ENCODE results near the gene PEX7. TPM values are rescaled to one million over a fixed set of nuclear protein-coding genes. Genes with fewer than 3 reads are reported as not detected.

Gene PEX7
- total RNA-seq, 2 experiments from 2014 or later = 2.0 to 3.4 TPM

GRCh38 chr6:136831873-136832562 is 9.6 kb downstream of the PEX7 start:
- no peaks in the 10 kb centered on the region for H3K27me3 ChIP-seq (ENCODE audit: control insufficient read depth in 1 of 2, insufficient read depth in 2 of 2, low read length in 2 of 2)
- Mint-ChIP-seq H3K9me3 (no peaks in the 10 kb centered on the region), H3K36me3 (ENCODE audit: low read depth) (peaks cover 86% of the 10 kb centered on the region), H3K4me1 (ENCODE audit: low read depth) (peaks cover 1% of the 10 kb centered on the region), H3K27ac (no peak overlapping the region), H3K4me3 (no peak overlapping the region), H3K27me3 (no peaks in the 10 kb centered on the region)
- CTCF ChIA-PET = no interaction called here
- H3K4me3 ChIP-seq (ENCODE audit: low read length) = no peak overlapping the region
- no peak for TF ChIP-seq CTCF (IDR thresholded peaks at IDR 0.05)
- peaks cover 20% of the 10 kb centered on the region for H3K36me3 ChIP-seq (ENCODE audit: insufficient read depth, low read length)
- no peak for DNase-seq
- no peak for ATAC-seq (ENCODE audit: poor library complexity)
- intact Hi-C loops (cut with DNase I, micrococcal nuclease) = no loop called here
- no peak overlapping the region for H3K27ac ChIP-seq (ENCODE audit: low read depth in 1 of 2, low read length in 2 of 2)
- POLR2A ChIA-PET = no interaction called here
- H3K9me3 ChIP-seq (ENCODE audit: control insufficient read depth in 1 of 2, insufficient read depth in 1 of 2, low read length in 2 of 2) = peaks cover 8 to 12% of the 10 kb centered on the region in 2 experiments
- no peaks in the 10 kb centered on the region for H3K4me1 ChIP-seq (ENCODE audit: insufficient read depth, low read length)

GRCh38 chr6:136840276-136841001 is 18.0 kb downstream of the PEX7 start:
- Mint-ChIP-seq H3K4me3 (no peak overlapping the region), H3K36me3 (ENCODE audit: low read depth) (peaks cover 60% of the 10 kb centered on the region), H3K9me3 (no peaks in the 10 kb centered on the region), H3K27me3 (no peaks in the 10 kb centered on the region), H3K4me1 (ENCODE audit: low read depth) (peaks cover 4% of the 10 kb centered on the region), H3K27ac (no peak overlapping the region)
- CTCF ChIA-PET = no interaction called here
- peaks cover 2% of the 10 kb centered on the region for H3K4me1 ChIP-seq (ENCODE audit: insufficient read depth, low read length)
- TF ChIP-seq CTCF (IDR thresholded peaks at IDR 0.05) = no peak
- ATAC-seq (ENCODE audit: poor library complexity) = no peak
- POLR2A ChIA-PET = no interaction called here
- H3K36me3 ChIP-seq (ENCODE audit: insufficient read depth, low read length) = no peaks in the 10 kb centered on the region
- H3K27ac ChIP-seq (ENCODE audit: low read depth in 1 of 2, low read length in 2 of 2) = no peak overlapping the region
- H3K9me3 ChIP-seq (ENCODE audit: control insufficient read depth in 1 of 2, insufficient read depth in 1 of 2, low read length in 2 of 2) = no peaks in the 10 kb centered on the region
- no peak overlapping the region for H3K4me3 ChIP-seq (ENCODE audit: low read length)
- intact Hi-C loops (cut with DNase I, micrococcal nuclease) = no loop called here
- DNase-seq = no peak
- H3K27me3 ChIP-seq (ENCODE audit: control insufficient read depth in 1 of 2, insufficient read depth in 2 of 2, low read length in 2 of 2) = no peaks in the 10 kb centered on the region

DNA sequence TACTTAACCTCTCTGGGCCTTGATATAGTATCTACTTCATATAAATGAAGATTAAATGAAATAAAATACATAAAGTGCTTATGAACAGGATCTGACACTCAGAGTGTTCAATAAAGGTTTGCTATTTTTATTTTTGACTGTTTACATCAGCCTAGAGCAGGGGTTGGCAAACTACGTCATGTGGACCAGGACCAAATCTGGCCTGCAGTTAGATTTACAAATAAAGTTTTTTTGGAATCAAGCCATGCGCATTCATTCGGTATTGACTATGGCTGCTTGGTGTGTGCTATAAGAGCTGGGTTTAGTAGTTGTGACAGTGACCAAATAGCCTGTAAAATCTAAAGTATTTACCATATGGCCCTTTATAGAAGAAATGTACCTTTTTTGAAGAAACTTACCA is 20.8 kb downstream of the PEX7 start:
- H3K27me3 Mint-ChIP-seq = no peaks in the 10 kb centered on the region
- peaks cover 10% of the 10 kb centered on the region for H3K4me1 Mint-ChIP-seq (ENCODE audit: low read depth)
- TF ChIP-seq CTCF (IDR thresholded peaks at IDR 0.05) = no peak
- Histone ChIP-seq H3K9me3 (ENCODE audit: control insufficient read depth in 1 of 2, insufficient read depth in 1 of 2, low read length in 2 of 2) (no peaks in the 10 kb centered on the region), H3K27me3 (ENCODE audit: control insufficient read depth in 1 of 2, insufficient read depth in 2 of 2, low read length in 2 of 2) (no peaks in the 10 kb centered on the region), H3K4me3 (ENCODE audit: low read length) (no peak overlapping the region), H3K4me1 (ENCODE audit: insufficient read depth, low read length) (peaks cover 2% of the 10 kb centered on the region), H3K36me3 (ENCODE audit: insufficient read depth, low read length) (no peaks in the 10 kb centered on the region), H3K27ac (ENCODE audit: low read depth in 1 of 2, low read length in 2 of 2) (no peak overlapping the region)
- intact Hi-C loops (cut with DNase I, micrococcal nuclease) = no loop called here
- ChIA-PET POLR2A (no interaction called here), CTCF (no interaction called here)
- H3K36me3 Mint-ChIP-seq (ENCODE audit: low read depth) = peaks cover 71% of the 10 kb centered on the region
- DNase-seq (no peak), ATAC-seq (ENCODE audit: poor library complexity) (no peak)
- H3K4me3 Mint-ChIP-seq = no peak overlapping the region
- H3K27ac Mint-ChIP-seq = no peak overlapping the region
- H3K9me3 Mint-ChIP-seq = no peaks in the 10 kb centered on the region

All from CD4-positive, alpha-beta T cell (primary cell).